Measurements from ENCODE around the gene SEL1L3.

SEL1L3 gene

DNA sequence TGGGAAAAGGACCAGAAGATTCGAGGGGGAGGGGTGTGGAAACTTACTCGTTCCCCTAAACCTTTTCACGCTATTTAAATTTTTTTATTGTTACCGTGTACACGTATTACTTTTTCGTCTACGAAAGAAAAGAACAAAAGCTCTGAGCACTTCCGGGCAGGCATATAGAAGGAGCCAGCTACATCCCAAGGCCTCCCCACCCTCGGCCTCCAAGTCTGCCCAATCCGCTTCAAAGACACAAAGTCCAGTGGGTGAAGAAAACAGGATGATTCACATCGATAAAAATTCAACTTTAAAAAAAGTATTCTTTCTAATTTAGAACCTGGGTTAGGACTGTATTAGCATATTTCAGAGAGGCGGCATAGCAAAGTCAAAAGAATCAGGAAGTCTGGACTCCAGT, 23.1 kb downstream of the SEL1L3 start:
- DNase-seq (ENCODE audit: low read depth, low spot score) = no peak
- no peak overlapping the region for H3K4me3 ChIP-seq (ENCODE audit: low read depth, low read length)
- ChIA-PET POLR2A (no interaction called here), CTCF (no interaction called here)
- TF ChIP-seq, protein P1, sequence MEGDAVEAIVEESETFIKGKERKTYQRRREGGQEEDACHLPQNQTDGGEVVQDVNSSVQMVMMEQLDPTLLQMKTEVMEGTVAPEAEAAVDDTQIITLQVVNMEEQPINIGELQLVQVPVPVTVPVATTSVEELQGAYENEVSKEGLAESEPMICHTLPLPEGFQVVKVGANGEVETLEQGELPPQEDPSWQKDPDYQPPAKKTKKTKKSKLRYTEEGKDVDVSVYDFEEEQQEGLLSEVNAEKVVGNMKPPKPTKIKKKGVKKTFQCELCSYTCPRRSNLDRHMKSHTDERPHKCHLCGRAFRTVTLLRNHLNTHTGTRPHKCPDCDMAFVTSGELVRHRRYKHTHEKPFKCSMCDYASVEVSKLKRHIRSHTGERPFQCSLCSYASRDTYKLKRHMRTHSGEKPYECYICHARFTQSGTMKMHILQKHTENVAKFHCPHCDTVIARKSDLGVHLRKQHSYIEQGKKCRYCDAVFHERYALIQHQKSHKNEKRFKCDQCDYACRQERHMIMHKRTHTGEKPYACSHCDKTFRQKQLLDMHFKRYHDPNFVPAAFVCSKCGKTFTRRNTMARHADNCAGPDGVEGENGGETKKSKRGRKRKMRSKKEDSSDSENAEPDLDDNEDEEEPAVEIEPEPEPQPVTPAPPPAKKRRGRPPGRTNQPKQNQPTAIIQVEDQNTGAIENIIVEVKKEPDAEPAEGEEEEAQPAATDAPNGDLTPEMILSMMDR (IDR thresholded peaks at IDR 0.05; ENCODE audit: insufficient read depth, low read length, missing control alignments) = no peak

DNA sequence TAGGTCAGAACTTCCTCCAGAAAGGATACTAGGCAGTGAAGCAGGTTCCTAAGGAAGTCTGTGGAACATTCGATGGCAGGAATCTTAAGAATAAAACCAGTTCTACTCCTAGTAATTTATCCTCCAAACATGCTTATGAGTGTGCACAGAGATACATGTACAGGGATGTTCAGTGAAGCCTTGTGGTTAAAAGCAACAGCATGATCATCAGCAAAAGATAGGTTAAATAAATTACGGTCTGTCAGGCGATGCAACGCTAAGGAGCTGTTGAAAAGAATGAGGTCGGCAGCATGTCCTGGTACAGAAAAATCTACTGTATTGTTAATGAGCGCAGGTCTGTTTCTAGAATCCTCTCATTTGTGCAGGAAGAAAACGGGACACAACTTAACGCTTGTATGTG, 23.6 kb downstream of the SEL1L3 start:
- ChIA-PET POLR2A (no interaction called here), CTCF (no interaction called here)
- TF ChIP-seq, protein P1 (IDR thresholded peaks at IDR 0.05; ENCODE audit: insufficient read depth, low read length, missing control alignments) = no peak
- DNase-seq (ENCODE audit: low read depth, low spot score) = no peak
- H3K4me3 ChIP-seq (ENCODE audit: low read depth, low read length) = no peak overlapping the region

DNA sequence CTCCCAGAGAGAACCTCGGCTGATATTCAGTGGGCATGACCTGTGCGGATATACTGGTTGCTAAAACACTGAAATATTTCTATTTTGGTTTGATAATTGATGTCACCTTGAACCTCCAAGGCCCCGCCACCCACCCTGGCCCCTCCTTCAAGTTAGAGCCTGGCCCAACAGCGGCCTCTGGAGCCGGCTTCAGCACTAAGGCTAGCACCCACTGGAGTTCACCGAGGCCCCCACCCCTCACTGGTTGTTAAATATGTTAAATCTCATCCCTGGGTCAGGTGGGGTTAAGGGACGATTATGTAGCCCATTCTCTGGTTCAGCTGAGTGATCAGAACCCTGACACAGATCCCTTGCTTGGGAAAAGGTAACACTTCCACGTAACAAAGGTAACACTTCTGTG, 24.3 kb downstream of the SEL1L3 start:
- TF ChIP-seq, protein P1 (IDR thresholded peaks at IDR 0.05; ENCODE audit: insufficient read depth, low read length, missing control alignments) = no peak
- ChIA-PET CTCF (interaction anchor here (0.6 kb wide), 1 partner anchor 20 kb away, joined by 3 read pairs; no protein-coding TSS in a partner anchor), POLR2A (no interaction called here)

DNA sequence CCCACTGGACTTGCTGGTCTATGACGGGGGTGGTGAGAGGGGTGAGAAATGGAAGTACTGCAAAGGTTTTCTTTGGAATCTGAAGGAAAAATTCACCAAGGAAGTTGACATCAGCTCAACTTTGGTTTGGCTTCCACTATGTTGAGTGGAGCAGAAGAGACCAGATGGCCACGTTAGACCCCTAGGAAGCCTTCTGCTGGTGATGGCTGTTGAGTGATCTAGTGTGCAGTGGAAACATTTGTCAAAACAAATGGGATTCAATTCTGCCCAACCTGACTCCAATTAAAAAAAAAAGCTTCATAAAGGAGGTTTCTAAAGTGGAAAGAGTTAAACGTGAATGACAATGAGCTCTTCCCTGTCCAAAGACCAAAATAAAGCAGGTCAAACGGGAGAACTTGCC, 25.7 kb downstream of the SEL1L3 start:
- ChIA-PET POLR2A (no interaction called here), CTCF (interaction anchor here (0.7 to 2.2 kb wide), 3 partner anchors 12 to 19 kb away, joined by 3 to 7 read pairs (median 4); no protein-coding TSS in a partner anchor)
- no peak for DNase-seq (ENCODE audit: low read depth, low spot score)
- no peak overlapping the region for H3K4me3 ChIP-seq (ENCODE audit: low read depth, low read length)
- TF ChIP-seq, protein P1 (IDR thresholded peaks at IDR 0.05; ENCODE audit: insufficient read depth, low read length, missing control alignments) = no peak

More for the DNA sequence above, 24.3 kb downstream of the SEL1L3 start:
- no peak overlapping the region for H3K4me3 ChIP-seq (ENCODE audit: low read depth, low read length)
- no peak for DNase-seq (ENCODE audit: low read depth, low spot score)

DNA sequence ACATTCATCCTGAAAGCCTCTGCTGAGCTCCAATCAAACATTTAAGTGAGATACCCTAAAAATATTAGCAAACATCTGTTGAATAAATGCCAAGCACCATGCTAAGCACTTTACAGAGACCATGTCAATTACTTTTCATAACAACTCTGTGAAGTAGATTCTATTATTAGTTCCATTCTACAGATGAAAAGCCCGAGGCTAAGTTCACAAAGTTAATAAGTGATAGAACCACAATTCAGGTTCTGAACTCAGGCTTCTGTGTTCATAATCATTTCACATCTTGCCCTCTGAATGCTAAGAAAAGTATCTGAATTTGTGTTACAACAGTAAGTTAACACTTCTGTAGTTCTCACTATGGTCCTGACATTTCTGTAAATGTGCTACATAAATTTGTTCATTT, 27.4 kb downstream of the SEL1L3 start:
- H3K4me3 ChIP-seq (ENCODE audit: low read depth, low read length) = no peak overlapping the region
- DNase-seq (ENCODE audit: low read depth, low spot score) = no peak
- TF ChIP-seq, protein P1 (IDR thresholded peaks at IDR 0.05; ENCODE audit: insufficient read depth, low read length, missing control alignments) = no peak
- CTCF ChIA-PET = interaction anchor here (1.0 to 2.2 kb wide), 4 partner anchors 11 to 24 kb away, joined by 3 to 7 read pairs (median 4); no protein-coding TSS in a partner anchor
- POLR2A ChIA-PET = no interaction called here

DNA sequence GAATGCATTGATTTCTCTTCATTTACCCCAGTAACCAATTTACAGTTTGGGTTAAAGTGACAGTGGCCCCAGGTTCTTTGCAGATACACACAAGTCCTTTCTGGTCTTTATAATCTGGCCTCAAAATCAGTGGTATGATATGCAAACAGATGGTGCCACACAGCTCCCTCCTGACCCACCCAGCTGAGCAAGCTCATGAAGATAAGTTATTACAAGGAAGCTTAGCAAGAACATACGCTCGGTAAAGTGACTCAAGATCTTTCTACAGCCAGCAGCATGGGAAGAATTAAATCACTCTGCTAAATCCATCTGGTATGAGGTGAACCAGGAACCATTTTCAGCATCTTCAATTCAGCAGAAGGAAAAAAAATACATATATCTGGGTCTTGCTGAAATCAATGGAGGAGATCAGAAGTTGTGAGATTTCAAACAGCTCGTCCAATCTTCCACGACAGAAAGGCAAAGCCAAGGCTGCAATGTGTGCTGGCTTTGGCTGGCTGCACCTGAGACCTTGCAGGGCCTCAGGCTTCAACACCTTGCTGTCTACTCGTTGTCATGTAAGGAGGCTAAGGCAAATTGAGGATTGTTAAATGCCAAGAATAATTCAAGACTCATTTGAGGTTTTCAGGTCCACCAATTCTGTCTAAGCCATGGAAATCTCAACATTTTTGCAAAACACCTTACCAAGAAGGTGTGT, 28.2 kb downstream of the SEL1L3 start:
- CTCF ChIA-PET = interaction anchor here (1.0 to 2.2 kb wide), 3 partner anchors 10 to 67 kb away, joined by 3 to 7 read pairs (median 3); no protein-coding TSS in a partner anchor
- H3K4me3 ChIP-seq (ENCODE audit: low read depth, low read length) = no peak overlapping the region
- TF ChIP-seq, protein P1 (IDR thresholded peaks at IDR 0.05; ENCODE audit: insufficient read depth, low read length, missing control alignments) = no peak
- POLR2A ChIA-PET = no interaction called here
- DNase-seq (ENCODE audit: low read depth, low spot score) = no peak
